Mesothelial cell of epicardium (in vitro differentiated cells): ENCODE results near the gene PIKFYVE. TPM values are rescaled to one million over a fixed set of nuclear protein-coding genes. Genes with fewer than 3 reads are reported as not detected.

Experiments
- DNase-seq, 2 experiments: peaks; one replicate each; pipeline ENCODE4 v3.0.0; 2021; ENCODE audit warnings: low spot score in 2 of 2; ENCODE audit not compliant: unreplicated experiment in 2 of 2
- H3K27ac Mint-ChIP-seq: 2 replicates; pipeline ENCODE4 v1.8.0; 2021; ENCODE audit warnings: mixed read lengths
- H3K27me3 Mint-ChIP-seq: 2 replicates; pipeline ENCODE4 v1.8.0; 2021; ENCODE audit warnings: low read depth, mixed read lengths
- H3K36me3 Mint-ChIP-seq: 2 replicates; pipeline ENCODE4 v1.8.0; 2021; ENCODE audit warnings: mixed read lengths
- H3K4me1 Mint-ChIP-seq: 2 replicates; pipeline ENCODE4 v1.8.0; 2021; ENCODE audit warnings: mixed read lengths
- H3K4me3 Mint-ChIP-seq: 2 replicates; pipeline ENCODE4 v1.8.0; 2021; ENCODE audit warnings: mild to moderate bottlenecking, moderate library complexity, mixed read lengths
- H3K9me3 Mint-ChIP-seq: 2 replicates; pipeline ENCODE4 v1.8.0; 2021; ENCODE audit warnings: mixed read lengths
- CTCF ChIP-seq: fragments of 200-600 bp; sonication (generic); IDR thresholded peaks from one replicate; pipeline ENCODE4 v1.5.0; 2021; ENCODE audit warnings: antibody characterized with exemption; ENCODE audit not compliant: unreplicated experiment
- total RNA-seq: library from RNA; stranded (reverse); gene quantifications from 3 replicates; pipeline ENCODE4 v1.2.1, GENCODE V29; 2021

Gene PIKFYVE
- total RNA-seq, 1 donor from 2014 or later: 46.7 TPM

GRCh38 chr2:208252716-208253492 lies 13.2 kb upstream of the PIKFYVE start:
- Mint-ChIP-seq H3K4me1 (peaks cover 53% of the 10 kb centered on the region), H3K27ac (peak overlapping the region; percentile 90), H3K27me3 (no peaks in the 10 kb centered on the region), H3K4me3 (peak overlapping the region; percentile 93), H3K36me3 (peaks cover 12% of the 10 kb centered on the region), H3K9me3 (no peaks in the 10 kb centered on the region)
- no peak for TF ChIP-seq CTCF
- DNase-seq: no peak

- peak overlapping the region; percentile 93 for H3K4me3 Mint-ChIP-seq
- no peak for DNase-seq
- H3K27me3 Mint-ChIP-seq: no peaks in the 10 kb centered on the region
- no peaks in the 10 kb centered on the region for H3K9me3 Mint-ChIP-seq
- TF ChIP-seq CTCF: no peak
- peak overlapping the region; percentile 90 for H3K27ac Mint-ChIP-seq
- peaks cover 55% of the 10 kb centered on the region for H3K4me1 Mint-ChIP-seq
- peaks cover 9% of the 10 kb centered on the region for H3K36me3 Mint-ChIP-seq
These were observed 12.4 kb upstream of the PIKFYVE start for GRCh38 chr2:208253600-208254117.

- H3K4me1 Mint-ChIP-seq: peaks cover 53% of the 10 kb centered on the region
- peak overlapping the region; percentile 94 for H3K27ac Mint-ChIP-seq
- H3K9me3 Mint-ChIP-seq: no peaks in the 10 kb centered on the region
- H3K4me3 Mint-ChIP-seq: peak overlapping the region; percentile 93
- H3K36me3 Mint-ChIP-seq: peaks cover 4% of the 10 kb centered on the region
- H3K27me3 Mint-ChIP-seq: no peaks in the 10 kb centered on the region
- TF ChIP-seq CTCF: peak; percentile 81
- DNase-seq: peak; percentile 79 to 91
These were observed 11.8 kb upstream of the PIKFYVE start for GRCh38 chr2:208254118-208254870.

GRCh38 chr2:208254871-208255556 lies 11.0 kb upstream of the PIKFYVE start, which contains the start of gene IDH1:
TSS of gene IDH1 (minus strand) at chr2:208255071. CDS start at chr2:208251551, 3,520 bp downstream.
- no peak for TF ChIP-seq CTCF
- no peaks in the 10 kb centered on the region for H3K9me3 Mint-ChIP-seq
- no peaks in the 10 kb centered on the region for H3K27me3 Mint-ChIP-seq
- DNase-seq: peak; percentile 95 to 99
- peak within 1 kb of the TSS; percentile 93 for H3K4me3 Mint-ChIP-seq
- peak within 1 kb of the TSS; percentile 94 for H3K27ac Mint-ChIP-seq
- H3K4me1 Mint-ChIP-seq: peaks cover 46% of the 10 kb centered on the region
- peaks cover 4% of the 10 kb centered on the region for H3K36me3 Mint-ChIP-seq

- TF ChIP-seq CTCF: no peak
- Mint-ChIP-seq H3K27ac (peak overlapping the region; percentile 94), H3K9me3 (no peaks in the 10 kb centered on the region), H3K36me3 (peaks cover 4% of the 10 kb centered on the region), H3K27me3 (no peaks in the 10 kb centered on the region), H3K4me1 (peaks cover 40% of the 10 kb centered on the region), H3K4me3 (peak overlapping the region; percentile 93)
- DNase-seq: no peak
These were observed 10.4 kb upstream of the PIKFYVE start for GRCh38 chr2:208255557-208256106.
